HG02759 (cell line): ENCODE measurements around the gene AZU1.
"Not testable (repeated sequence)": the region's sequence is repeated elsewhere in the genome, so short reads cannot be mapped to it uniquely, and the experiment has no call there.

Source experiments
- ATAC-seq: cut with Tn5 transposase; IDR thresholded peaks from one replicate; pipeline ENCODE4 v1.9.1; 2021; ENCODE audit warnings: mild to moderate bottlenecking, moderate library complexity; ENCODE audit not compliant: unreplicated experiment

AZU1 gene

DNA sequence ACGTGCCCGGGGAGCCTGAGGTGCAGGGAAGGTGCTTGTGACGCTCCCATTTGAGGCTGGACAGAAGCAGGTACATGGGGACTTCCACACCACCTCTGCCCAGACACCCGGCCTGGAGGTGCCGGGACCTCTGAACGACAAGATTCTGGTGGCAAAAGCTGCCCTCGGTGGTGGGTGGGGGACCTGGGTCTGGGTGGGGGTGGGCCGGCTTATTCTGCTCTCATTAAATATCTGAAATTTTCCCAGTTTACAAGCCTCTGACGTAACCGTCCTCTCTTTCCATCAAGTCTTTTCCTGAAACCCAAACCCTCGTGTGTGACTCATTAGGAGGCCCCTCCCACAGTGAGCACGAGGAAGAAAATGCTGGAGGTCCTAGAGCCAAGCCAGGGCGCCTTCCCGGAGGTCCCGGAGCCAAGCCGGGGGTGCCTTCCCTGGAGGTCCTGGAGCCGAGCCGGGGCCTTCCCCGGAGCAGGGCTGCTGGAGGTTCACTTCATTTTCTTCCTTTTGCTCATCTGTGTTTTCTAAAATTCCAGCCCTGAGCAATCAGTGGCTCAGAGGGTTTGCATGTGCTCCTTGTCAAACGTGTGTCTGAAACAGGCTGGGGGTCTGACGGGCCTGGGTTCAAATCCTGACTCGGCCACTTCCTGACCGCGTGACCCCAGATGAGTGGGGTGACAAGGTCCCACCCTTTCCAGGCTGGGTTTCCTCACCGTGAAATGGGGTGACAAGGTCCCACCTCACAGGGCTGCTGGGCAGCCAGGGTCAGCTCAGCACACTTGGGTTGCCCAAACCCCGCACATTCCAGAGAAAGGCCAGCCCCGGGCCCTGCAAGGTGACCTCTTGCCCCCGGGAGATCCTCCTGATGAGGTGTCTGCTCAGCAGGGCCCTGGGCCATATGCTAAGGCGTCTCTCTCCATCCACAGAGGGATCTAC is 41.9 kb downstream of the AZU1 start:
- ATAC-seq, result no peak

DNA sequence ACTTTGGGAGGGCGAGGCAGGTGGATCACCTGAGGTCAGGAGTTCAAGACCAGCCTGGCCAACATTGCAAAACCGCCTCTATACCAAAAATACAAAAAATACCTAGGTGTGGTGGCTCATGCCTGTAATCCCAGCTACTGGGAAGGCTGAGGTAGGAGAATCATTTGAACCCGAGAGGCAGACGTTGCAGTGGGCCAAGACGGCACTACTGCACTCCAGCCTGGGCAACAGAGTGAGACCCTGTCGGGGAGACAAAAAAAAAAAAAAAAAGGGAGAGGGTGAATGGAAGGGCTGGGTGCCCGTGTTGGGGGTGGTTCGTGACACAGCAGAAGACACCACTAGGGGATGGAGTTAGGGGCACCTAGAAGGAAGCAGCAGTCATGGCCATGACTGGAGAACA is 42.7 kb downstream of the AZU1 start:
- ATAC-seq, result no peak

DNA sequence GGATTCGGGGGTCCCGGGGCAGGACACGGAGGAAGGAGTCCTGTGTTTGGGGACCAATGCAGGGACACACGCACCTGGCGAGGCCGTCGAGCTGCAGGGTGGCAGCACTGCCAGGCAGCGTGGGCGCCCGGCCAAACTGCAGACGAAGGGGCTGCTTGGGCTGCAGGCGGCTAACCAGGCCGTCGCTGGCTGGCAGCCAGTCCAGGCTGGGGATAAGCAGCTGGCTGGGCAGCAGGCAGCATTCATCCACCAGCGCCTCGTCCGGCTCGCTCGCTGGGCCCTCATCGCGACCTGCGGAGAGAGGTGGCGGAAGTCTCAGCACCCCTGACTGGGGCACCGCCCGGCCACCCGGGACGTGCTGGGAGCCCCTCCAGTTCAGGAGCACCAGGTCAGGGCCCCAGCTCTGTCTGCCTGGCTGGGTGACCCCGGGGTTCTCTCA is 43.3 kb downstream of the AZU1 start:
- ATAC-seq, result no peak

DNA sequence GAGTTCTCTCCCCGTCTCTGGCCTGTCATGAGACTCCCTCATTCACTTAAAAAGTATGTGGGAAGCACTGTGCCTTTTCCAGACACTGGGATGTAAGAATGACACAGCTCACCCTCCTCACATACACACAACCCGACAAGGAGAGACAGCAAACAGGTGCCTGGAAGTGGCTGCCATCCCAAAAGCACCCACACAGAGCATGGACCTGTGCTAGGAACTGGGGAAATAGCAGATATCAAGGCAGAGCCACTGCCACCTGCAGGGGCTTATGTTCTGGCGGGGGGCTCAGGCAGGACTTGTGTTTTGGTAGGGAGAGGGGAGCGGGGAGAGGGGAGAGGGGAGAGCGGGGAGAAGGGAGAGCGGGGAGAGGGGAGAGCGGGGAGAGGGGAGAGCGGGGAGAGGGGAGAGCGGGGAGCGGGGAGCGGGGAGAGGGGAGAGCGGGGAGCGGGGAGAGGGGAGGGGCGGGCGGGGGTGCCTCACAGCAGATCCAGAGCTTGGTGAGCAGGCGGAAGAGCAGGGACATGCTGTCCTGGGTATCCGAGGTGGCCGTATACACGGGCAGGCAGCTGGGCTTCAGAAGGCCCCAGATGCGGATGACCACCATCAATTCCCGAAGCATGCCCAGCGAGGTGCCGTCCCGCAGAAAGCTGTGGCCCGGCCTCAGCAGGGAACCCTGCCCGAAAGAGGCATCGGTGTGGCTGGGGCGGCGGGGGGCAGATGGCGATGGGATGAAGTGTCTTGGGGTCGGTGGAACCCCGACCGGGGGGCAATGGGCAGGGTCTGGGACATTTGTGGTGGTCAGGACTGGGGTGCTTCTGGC is 44.0 kb downstream of the AZU1 start:
- ATAC-seq, result no peak

DNA sequence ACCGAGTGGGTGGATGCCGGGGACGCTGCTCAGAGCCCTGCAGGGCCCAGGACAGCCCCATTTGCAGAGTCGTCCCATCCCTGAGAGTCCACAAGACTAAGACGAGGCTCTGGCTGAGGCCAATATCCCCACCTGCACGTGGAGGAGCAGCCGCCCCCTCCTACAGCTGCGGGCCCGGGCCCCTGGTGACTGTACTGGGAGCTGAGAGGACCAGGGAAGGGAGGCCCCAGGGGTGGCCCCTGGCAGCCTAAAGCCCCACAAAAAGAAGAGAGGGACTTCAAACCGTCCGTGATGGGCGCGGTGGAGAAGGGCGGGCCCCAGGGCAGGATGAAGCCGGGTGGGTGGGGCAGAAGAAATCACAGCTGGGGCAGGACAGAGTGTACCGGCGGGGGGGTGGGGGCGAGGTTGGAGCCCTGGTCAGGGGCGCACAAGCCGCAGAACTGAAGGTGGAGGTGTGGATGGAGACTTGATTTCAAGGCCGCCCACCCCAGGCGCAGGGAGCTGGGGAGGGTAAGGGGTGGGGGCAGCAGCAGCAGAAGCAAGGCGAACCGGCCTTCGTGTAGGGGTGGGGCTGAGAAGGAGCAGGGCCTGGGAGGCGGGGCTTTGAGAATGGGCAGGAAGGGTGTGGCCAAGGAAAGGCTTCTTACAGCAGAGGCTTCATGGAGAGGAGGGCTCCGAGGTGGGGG is 44.8 kb downstream of the AZU1 start:
- no peak for ATAC-seq

DNA sequence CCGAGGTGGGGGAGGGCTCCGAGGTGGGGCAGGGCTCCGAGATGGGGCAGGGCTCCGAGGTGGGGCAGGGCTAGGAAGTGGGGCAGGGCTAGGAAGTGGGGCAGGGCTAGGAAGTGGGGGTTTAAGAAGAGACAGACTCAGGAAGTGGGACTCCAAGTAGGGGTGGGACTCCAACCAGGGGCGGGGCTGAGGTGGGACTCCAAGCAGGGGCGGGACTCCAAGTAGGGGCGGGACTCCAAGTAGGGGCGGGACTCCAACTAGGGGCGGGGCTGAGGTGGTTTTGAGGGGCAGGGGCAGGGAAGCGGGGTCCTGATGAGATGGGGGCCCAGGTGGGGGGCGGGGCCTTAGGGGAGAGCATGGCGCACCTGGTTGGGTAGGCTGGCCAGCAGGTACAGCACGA is 45.4 kb downstream of the AZU1 start:
- ATAC-seq, result no peak

DNA sequence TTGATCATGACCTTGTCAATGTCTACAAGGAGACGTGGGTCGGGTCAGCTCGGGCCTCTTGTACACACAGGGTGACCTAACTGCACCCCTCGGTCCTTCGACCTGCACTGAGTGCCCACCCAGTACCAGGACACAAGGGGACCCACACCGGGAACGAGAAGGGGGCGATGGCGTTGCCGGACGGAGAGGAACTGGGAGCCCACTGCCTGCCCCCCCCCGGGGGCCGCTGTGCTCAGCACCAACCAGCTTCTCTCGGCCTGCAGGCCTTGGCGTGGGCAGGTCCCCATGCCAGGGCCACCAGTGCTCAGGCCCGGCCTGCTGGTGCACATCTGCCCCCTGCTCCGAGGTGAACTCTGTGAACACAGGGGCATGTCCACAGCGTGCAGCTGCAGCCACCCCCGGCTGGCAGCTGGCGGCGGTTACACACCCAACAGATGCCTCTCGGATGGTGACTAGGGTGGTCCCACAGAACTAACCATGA is 46.0 kb downstream of the AZU1 start:
- ATAC-seq, result no peak

DNA sequence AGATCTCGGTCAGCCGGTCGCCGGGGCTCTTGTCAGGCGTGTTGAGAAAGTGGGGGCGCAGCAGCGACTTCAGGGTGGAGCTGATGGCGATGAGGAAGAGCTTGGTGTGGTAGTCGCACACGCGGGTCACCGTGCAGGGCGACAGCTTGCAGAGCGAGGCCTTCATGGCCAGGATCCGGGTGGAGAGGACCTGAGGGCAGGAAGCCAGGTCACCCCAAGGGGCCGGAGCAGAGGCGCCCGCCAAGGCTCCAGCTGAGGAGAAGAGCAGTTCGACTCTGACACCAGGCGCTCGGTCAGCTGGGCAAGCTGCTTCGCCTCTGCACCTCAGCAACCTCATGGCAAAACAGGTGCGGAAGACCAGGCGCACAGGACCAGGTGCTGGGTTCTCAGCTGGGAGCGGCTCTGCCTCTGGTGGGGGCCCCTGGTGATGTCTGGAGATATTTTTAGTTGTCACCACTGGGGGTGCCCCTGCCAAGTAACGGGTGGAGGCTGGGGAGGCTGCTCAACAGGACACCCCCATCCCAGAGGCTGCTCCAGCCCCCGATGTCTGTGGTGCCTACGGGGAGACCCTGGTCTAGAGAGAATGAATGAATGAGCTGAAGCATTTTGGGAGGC is 47.7 kb downstream of the AZU1 start:
- ATAC-seq, result no peak

DNA sequence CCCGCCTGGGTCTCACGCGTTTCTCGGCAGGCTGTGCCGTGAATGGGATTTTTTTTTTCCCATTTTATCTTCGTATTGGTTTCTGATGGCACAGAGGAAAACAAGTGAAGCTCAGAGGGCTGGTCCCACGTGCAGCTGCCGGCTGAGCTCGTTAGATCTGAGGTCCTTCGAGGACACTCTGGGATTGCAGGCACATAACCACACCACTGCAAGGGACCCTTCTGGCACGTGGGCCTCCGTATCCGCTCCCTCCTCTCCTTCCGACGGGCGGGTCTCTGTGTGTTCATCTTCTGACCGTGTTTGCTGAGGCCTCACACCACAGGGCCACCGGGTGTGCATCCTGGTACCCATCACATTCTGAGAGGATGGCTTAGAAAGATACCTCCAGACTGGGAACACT is 48.5 kb downstream of the AZU1 start:
- no peak for ATAC-seq

DNA sequence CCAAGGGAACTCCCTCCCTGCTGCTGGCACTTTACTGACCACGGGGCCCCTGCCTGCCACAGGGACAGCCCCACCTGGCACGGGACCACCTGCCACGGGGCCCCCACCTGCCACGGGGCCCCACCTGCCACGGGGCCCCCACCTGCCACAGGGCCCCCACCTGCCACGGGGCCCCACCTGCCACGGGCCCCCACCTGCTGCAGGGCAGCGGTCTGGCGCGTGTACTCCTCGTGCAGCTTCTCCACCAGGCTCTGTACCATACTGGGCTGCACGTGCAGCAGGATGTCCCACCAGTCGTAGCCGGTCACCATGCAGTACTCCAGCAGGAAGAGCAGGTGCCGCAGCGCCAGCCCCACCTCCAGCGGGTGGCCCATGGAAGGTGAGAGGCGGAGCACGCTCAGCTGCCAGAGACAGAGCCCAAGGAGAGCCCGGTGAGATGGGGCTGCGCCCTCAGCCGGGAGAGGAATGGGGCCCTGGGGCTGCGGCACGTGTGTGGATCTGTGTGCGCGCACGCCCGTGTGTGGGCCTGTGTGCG is 49.2 kb downstream of the AZU1 start:
- no peak for ATAC-seq

DNA sequence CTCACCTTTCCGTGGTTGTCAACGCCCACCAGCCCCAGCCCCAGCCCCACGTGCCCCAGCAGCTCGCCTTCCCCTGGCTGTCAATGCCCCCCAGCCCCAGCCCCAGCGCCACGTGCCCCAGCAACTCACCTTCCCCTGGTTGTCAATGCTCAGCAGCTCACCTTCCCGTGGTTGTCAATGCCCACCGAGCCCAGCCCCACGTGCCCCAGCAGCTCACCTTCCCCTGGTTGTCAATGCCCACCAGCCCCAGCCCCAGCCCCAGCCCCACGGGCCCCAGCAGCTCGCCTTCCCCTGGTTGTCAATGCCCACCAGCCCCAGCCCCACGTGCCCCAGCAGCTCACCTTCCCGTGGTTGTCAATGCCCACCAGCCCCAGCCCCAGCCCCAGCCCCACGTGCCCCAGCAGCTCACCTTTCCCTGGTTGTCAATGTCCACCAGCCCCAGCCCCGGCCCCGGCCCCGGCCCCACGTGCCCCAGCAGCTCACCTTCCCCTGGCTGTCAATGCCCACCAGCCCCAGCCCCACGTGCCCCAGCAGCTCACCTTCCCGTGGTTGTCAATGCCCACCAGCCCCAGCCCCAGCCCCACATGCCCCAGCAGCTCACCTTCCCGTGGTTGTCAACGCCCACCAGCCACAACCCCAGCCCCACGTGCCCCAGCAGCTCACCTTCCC is 50.5 kb downstream of the AZU1 start:
- ATAC-seq, result not testable (repeated sequence)

DNA sequence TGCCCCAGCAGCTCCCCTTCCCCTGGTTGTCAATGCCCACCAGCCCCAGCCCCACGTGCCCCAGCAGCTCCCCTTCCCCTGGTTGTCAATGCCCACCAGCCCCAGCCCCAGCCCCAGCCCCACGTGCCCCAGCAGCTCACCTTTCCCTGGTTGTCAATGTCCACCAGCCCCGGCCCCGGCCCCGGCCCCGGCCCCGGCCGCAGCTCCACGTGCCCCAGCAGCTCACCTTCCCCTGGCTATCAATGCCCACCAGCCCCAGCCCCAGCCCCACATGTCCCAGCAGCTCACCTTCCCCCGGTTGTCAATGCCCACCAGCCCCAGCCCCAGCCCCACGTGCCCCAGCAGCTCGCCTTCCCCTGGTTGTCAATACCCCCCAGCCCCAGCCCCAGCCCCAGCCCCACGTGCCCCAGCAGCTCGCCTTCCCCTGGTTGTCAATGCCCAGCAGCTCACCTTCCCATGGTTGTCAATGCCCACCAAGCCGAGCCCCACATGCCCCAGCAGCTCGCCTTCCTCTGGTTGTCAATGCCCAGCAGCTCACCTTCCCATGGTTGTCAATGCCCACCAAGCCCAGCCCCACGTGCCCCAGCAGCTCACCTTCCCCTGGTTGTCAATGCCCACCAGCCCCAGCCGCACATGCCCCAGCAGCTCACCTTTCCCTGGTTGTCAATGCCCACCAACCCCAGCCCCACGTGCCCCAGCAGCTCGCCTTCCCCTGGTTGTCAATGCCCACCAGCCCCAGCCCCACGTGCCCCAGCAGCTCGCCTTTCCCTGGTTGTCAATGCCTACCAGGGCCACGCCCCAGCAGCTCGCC is 51.3 kb downstream of the AZU1 start:
- ATAC-seq, result not testable (repeated sequence)

DNA sequence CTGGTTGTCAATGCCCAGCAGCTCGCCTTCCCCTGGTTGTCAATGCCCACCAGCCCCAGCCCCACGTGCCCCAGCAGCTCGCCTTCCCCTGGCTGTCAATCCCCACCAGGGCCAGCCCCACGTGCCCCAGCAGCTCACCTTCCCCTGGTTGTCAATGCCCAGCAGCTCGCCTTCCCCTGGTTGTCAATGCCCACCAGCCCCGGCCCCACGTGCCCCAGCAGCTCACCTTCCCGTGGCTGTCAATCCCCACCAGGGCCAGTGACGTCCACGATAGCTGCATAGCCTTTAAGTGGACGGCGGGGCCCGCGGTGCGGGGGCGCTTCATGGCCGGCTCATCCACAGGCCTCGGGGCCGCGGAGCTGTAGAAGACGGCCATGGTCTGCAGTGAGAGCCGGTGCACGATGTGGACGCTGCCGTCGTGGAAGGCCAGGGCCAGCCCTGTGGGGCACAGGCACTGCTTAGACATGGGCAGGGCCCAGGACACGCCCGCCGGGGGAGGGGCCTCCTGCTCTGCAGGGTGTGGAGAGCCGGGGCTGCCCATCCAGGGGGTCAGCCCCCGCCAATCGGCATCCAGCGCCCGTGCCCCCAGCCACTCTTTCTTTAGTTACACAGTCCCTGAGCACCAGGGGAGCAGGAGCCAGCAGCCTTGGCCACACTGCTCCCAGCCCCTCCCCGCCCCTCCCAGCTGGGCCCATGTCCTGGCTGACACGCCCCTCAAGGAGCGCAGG is 52.2 kb downstream of the AZU1 start:
- ATAC-seq, result no peak
